Stimulated activated CD4-positive, alpha-beta T cell treated with anti-CD3 and anti-CD28 coated beads, Interleukin-4, amount 100 ng/mL, for 48 hours (primary cell): ENCODE measurements around the gene GFY.
"Not testable (repeated sequence)": the region's sequence is repeated elsewhere in the genome, so short reads cannot be mapped to it uniquely, and the experiment has no call there.

ENCODE experiments used
- DNase-seq, 2 donors: peaks; one replicate each; pipeline ENCODE4 v3.0.0-alpha.2; 2020; ENCODE audit warnings: low read depth in 2 of 2

GFY gene

GRCh38 chr19:49468746-49469447 lies 43.7 kb downstream of the GFY start:
- peak; percentile 51 to 76 for DNase-seq

- DNase-seq: peak; percentile 55 to 77
These were observed 44.8 kb downstream of the GFY start for GRCh38 chr19:49469828-49470614.

GRCh38 chr19:49470615-49470978 lies 45.4 kb downstream of the GFY start:
- no peak for DNase-seq

- no peak for DNase-seq
These were observed 47.7 kb downstream of the GFY start for GRCh38 chr19:49472936-49473335.

GRCh38 chr19:49473501-49473867 lies 48.3 kb downstream of the GFY start:
- not testable (repeated sequence) for DNase-seq

- DNase-seq: peak; percentile 85
These were observed 48.8 kb downstream of the GFY start, which contains the start of gene FLT3LG for GRCh38 chr19:49473868-49474541. TSS of gene FLT3LG (plus strand) at chr19:49474215. CDS start at chr19:49474640, 425 bp downstream.

- no peak for DNase-seq
These were observed 49.3 kb downstream of the GFY start for GRCh38 chr19:49474542-49474924.

- DNase-seq: no peak
These were observed 50.2 kb downstream of the GFY start for GRCh38 chr19:49475191-49475917.

- DNase-seq: peak; percentile 76 to 79
These were observed 51.0 kb downstream of the GFY start for GRCh38 chr19:49475995-49476880.
